GM18907 (cell line): ENCODE measurements around the gene KIAA1755.

Experiments
- ATAC-seq: cut with Tn5 transposase; IDR thresholded peaks from one replicate; pipeline ENCODE4 v1.9.1; 2021; ENCODE audit warnings: mild to moderate bottlenecking, moderate library complexity; ENCODE audit not compliant: unreplicated experiment

KIAA1755 gene

DNA sequence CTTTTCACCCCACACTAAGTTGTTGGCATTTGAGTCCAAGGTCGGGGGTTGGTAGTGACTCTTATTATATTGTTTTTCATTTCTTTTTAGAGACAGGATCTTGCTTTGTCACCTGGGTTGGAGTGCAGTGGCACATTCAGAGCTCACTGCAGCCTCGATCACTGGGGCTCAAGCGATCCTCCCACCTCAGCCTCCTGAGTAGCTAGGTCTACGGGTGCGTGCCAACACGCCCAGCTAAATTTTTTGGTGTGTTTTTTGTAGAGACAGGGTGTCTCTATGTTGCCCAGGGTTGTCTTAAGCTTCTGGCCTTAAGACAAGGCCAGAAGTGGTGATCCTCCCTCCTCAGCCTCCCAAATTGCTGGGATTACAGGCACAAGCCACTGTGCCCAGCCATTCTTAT lies 70.4 kb downstream of the KIAA1755 start:
- ATAC-seq = no peak

DNA sequence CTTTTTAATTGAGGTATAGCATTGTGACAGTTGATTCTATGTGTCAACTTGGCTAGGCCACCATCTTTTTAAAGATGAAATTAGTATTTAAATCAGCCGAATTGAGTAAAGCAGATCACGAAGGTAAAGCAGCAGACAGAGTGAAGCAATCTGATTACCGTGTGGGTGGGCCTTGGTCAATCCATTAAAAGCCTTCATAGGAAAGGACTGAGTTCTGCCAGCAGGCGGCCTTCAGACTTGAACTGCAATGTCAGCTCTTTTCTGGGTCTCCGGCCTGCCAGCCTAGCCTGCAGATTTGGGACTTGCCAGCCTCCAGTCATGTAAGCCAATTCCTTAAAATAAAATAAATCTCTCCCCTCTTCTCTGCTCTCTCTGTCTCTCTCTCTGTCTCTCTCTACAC lies 73.0 kb downstream of the KIAA1755 start:
- no peak for ATAC-seq

DNA sequence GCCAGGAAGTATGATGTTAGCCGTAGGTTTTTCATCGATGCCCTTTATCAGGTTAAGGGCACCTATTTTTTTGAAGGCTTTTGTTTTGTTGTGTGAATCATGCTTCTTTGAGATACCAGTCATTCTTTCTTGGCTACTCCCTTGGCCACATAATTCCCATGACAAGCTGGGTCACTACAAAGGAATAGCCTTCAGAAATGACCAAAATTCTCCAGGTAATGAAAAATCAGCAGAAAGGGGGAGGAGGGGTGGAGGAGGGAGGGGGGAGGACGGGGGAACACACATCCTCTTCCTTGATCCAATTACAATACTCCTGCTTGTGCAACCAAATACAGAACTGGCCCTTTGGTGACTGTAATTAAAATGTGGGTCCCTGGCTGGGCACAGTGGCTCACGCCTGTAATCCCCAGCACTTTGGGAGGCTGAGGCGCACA lies 73.7 kb downstream of the KIAA1755 start:
- no peak for ATAC-seq

DNA sequence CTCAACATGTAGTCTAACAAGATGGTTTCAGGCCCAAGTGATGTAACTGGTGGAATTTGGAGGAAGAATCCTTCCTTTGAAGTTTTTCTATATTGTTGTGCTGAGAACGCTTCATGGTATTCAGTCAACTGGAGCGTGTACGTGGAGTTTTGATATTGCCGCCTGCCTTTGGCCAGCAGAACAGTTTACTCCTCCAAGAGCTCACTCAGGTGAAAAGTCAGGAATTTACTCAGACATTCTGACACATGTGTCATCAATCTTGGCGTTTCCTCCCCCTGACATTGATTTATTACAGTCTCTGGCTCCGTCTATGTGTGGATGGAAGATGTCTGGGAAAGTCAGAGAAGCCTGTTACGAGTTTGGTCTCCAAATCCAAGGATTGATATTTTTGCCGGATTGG lies 76.4 kb downstream of the KIAA1755 start:
- no peak for ATAC-seq

DNA sequence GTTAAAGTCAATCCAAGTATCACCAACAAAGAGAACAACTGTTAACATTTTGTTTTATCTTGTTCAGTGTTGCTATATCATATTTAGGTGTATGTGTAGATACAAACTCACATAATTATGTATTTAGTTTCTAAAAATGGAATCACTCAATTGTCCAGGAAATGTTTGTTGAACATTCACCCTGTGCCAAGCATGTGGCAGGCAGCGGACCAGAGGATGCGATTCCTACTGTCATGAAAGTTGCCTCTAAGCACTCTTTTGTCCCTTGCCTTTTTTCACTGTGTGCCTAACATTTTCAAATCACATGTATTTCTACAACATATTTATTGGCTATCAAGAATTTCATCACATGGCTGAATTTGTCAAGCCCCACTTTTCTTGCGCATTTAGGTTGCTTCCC lies 78.6 kb downstream of the KIAA1755 start:
- ATAC-seq = no peak

DNA sequence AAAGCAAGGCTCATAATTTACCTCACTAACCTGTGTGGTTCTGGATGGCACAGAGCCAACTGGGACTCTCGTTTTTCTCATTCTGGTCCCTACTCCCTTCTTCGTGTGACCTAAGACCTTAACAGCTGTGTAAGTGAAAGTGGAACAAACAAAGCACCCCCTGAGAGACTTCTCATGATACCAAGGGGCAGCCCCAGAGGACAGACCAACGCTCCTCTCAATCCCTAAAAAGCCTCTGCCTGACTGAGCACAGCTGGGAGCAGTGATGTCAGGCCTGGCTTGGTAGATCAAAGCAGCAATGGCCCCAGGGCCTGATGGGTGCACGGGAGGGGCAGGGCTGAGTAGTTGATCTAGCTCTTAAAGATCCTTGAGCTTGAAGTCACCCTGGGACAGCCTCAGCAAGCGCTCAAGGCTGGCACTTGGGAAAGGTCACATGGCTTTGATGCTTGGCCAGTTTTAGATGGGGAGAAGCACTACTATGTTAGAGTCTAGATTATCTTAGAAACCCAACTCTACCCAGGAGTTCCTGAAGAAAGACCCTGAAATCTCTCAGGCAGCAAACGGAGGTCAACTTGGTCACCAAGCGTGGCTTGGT lies 79.2 kb downstream of the KIAA1755 start:
- peak; percentile 90 for ATAC-seq

DNA sequence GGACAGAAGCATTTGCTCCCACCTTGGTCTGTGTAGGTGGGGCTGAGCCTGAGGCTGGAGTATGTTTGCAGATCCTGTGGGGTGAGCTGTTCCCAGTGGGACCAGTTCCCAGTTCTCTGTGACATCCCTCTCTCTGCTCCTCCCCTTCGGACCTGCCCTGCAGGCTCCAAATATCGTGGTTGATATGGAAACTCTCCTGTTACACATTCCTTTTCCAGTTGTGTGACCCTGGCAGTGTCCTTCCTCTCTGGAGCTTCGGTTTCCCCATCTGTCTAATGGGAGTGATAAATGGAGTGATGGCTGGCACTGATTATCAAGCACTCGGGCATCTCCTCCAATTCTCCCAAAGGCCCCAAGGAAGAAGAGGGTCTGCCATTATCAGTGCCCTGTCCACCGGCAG lies 79.8 kb downstream of the KIAA1755 start:
- ATAC-seq = no peak

DNA sequence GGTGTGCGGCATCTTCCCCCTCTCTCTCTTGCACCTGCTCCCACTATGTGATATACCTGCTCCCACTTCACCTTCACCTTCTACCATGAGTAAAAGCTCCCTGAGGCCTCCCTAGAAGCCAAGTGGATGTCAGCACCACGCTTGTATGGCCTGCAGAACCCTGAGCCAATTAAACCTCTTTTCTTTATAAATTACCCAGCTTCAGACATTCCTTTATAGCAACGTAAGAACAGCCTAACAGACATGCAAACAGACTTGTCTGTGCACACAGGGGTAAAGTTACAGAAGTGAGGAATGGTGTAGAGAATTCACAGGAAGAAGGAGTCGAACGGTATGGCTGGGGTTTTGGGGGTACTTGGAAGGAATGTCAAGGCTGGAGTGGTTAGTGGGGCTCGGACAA lies 80.7 kb downstream of the KIAA1755 start:
- ATAC-seq = no peak

DNA sequence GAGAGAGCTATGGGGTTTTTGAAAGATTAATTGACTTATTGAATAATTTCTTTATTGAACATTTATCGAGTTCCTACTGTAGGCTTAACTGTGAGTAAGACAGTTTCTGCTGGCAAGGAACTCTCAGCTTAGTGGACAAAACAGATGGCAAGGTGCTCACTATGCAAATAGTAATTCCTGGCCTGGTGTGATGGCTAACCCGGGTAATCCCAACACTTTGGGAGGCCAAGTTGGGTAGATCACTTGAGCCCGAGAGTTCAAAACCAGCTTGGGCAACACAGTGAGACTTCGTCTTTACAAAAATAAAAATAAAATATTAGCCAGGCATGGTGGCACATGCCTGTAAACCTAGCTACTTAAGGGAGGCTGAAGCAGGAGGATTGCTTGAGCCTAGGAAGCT lies 82.0 kb downstream of the KIAA1755 start:
- no peak for ATAC-seq

DNA sequence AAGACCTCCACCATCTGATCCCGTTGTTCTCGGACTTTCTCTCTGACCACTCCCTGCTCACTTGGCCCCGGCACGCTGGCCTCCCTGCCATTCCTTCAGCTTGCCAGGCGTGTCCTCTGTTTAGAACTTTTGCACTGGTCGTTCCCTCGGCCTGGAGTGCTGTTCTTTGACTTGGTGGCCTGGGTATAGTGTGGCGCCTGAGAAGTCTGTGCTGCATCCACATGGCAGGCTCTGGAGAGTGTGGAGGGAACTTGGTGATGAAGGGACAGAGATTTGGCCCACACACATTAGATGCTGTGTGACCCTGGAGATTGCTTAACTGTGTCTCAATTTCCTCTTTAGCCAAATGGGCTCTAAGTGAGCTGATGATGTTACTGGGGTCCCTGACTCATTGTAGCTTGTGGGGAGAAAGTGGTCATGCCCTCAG lies 82.5 kb downstream of the KIAA1755 start:
- ATAC-seq = no peak

DNA sequence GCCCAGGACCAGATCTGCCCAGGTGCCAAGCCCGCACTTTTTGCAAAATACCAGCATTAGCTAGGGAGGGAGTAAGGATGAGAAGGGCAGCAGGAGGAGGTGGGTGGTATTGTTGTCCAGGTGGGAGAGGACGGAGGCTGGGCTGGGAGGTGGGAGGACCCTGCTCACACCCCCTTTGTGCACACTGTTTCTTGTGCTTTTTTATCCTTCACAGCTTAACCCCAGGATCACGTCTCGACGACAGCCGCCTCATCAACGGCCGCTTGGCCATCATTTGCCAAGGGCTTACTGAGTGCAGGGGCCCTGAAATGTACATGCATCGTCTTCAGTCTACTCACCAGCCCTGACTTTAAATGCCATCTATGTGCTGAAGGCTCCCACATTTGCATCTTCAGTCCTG lies 83.3 kb downstream of the KIAA1755 start:
- no peak for ATAC-seq

DNA sequence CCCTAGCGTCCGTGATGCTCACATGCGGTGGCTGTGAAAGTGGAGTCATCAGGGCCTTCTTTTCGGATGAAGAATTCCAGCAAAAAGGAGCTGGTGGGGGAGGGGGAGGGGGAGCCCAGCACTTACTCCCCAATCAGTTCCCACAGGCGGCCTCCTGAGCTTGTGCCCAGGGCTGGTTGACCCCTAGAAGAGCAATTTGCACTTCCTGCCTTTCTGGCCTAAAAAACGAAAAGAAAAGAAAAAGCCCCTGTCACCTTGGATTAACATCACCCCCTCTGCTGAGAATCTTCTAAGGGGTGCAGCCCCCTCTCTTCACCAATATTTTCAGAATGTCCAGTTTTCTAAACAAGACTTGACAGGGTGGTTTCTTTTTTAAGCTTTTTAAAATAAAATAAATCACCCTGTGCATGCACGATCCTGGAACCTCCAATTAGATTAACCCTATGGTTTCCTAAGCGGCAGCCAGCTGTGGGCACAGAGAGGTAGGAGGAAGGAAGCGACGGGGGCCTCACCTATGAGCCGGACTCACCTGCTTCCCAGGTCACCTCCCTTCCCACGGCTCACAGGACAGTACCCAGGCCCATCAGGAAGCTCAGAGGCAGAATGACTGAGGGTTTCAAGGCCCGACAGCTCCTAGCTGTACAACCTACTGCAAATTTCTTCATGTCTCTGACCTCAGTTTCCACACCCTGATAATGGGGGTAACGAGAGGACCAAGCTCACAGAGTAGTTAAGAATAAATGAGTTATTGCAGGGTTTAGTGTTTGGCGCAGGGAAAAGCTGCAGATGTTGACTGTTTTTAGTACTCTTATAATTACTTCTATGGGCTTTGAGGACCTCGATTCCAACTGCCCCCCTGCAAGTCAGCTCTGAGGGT lies 85.0 kb downstream of the KIAA1755 start:
- no peak for ATAC-seq

DNA sequence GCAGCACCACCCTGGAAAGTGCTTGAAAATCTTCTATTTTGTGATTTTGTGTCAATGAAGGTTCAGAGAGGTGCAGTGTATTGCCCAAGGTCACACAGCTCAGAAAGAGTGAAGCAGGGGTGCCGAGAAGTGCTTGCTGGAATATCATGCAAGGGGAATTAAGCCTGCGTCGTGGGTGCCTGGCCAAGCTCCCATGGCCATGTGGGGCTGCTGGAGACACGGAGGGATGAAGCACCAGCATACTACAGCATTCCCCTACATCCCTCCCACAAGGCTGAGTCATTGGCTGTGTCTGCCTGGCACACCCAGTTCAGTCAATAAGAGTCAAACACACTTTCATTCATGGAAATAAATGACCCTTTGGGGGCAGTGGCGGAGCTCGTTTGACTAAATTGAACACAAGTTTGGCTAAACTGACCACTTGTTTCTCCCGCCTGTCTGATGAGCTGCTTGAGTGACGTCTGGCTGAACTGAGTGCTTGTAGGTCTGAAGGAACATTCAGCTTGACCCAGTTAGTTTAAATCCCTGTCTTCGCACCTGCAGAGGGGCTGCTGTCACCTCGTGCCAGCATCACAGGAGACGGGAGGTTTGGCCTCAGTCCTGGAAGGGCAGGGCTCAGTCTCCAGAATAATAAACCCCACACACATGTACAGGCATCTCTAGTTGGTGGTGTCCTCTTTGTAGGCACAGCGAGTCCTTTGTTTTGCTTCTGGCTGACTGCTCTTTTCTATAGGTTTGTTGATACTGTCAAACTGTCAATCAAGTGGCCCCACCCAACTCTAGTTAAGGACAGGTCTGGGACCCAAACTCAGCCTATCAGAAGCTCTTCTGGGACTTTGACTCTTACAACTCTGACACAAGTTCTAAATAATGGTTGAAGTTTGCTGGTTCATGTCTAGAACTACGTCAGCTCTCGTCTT lies 87.0 kb downstream of the KIAA1755 start:
- no peak for ATAC-seq

DNA sequence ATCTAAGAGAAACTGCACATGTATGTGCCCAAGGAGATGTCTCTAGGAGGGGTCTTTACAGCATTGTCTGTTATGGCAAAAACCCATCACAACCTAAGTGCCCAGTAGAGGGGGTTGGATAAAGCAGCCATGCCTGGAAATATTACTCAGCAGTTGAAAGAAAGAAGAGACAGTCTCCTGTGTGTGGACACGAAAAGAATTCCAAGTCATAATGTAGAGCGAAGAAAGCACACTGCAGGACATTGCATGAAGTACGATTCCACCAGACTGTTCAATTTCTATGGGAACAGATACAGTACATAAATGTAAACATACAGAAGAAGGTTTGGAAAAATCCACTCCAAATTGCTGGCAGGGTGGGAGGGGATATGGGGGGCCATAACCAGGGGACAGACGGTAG lies 88.1 kb downstream of the KIAA1755 start:
- no peak for ATAC-seq

DNA sequence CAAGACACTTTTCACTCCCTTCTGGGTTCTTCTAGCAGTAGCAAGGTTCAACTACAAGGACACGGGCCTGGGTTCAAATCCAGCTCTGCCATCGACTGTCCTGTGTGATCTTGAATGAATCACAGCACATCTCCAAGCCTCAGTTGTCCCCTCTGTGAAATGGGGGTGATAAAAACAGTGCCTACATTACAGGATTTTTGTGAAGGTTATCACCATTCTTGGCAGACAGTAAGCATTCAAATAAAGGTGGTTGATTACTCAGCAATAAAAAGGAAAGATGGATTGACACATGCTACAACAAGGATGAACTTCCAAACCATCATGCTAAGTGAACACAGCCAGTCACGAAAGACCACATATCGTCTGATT lies 88.9 kb downstream of the KIAA1755 start:
- no peak for ATAC-seq

DNA sequence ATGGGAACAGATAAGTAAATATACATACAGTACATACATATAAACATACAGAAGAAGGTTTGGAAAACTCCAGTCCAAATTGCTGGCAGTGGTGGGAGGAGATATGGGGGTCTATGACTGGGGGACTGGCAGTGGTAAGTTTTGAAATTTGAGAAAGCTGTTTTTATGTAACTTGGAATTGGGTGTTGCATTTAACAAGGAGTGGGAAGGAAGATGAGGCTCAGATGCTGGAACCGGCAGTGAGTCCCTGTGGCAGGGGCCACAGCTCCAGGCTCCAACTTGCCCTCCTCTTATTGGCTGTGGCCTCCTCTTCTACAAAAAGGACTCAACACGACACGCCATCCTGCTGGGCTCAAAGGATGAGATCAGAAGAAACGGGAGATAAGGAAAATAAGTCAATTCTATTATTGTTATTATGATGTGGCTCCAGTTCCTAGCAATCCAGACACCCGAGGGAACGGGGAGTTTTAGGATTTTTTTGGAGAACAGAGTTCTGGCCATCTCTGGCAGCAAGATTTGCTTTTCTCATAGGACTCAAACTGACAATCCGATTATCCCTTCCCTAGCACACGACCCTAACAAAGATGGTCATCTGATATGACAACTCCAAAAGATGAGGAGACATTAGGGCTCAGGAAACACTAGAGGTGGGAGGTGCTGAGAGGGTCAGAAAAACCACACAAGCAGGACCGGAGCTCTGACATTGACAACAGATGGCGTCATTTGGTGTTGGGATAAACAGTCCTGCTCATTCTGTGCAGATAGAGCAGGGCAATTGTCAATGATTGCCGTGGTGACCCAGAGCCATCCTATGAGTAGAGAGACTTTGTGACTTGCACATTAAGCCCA lies 89.5 kb downstream of the KIAA1755 start:
- ATAC-seq = no peak

DNA sequence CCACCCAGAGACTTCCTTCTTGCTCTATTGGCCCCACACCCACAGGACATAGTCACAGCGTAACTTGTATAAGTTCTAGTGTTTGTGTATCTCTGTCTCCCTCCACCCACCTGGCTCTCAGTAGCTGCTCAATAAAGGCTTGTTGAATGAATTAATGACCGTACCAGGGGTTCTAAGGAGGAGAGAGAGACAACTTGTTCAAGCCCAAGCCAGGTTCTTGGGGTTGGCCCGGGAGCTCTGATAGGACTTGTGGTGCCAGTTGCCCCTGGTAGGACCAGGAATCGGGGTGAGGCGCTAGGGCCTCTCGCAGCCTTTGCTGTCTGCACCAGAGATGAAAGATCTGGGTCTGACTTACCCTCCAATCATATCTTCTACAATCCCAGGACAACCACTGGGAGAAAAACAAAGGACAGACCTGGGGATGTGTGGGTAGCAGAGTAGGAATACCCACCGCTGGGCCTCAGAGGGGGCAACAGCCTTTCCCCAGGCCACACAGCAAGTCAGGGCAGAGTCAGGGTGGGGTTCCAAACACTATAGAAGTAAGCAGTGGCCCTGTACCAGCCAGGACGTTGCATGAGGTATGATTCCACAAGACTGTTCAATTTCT lies 90.2 kb downstream of the KIAA1755 start:
- no peak for ATAC-seq

DNA sequence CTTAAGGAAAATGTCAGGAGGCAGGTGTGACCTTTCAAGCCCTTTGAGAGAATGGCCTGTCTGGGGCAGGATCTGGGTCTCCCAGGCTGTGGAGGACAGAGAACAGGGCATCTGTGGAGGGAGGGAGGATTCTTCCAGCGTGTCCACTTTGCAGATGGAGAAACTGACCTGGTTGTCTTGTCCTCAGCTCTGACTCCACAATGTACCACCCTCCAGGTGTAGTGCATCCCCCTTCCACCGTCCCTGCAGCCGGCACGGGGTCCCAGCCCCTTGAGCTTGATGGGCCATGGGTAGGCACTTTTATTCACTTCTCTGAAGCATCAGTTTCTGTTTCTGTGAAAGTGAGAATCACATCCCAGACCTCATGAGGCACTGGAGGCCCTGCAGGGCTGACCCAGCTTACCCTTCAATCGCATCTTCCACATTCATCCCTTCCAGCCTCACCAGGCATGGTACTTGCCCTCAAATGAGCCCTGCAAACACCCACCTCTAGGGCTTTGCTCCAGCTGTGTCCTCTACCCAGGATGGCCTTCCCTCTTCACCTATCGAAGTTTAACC lies 90.8 kb downstream of the KIAA1755 start:
- no peak for ATAC-seq

DNA sequence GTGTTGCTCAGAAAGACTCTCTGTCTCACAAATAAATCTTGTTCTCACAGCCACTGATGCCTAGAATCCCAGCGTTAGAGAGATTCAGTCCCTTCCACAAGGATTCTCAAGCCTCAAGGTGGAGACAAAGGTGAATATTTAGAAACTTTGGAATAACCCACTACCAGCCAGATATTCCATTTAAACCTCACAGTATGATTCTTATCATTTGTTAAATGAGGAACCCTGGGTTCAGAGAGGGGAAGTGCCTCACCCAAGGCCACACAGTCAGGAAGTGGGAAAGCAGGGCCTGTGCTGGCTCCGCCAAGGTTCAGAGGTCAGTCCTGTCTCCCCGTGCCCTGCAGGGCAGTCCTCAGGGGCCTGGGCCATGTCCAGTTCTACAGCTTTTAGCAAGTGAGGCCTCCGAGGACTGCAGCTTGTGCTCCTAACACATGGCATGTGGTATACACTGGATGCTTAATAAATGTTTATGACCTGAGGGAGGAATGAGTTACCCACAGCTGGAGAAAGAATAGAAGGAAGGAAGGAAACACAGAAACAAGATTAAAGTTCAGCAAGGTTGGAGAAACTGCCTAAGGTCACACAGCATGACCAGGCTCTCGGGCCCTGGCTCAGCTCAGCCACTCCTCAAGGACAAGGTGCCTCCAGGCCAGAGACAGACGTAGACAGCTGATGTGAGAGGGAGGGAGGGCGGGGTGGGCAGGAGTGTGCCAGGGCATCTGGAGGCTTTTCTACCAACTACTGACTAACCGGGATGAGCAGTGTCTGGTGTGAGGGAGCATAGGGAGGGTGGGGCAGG lies 91.5 kb downstream of the KIAA1755 start:
- ATAC-seq = no peak
